22Rv1 (cell line): ENCODE data around the gene FAM20A.

Experiments used
- H3K27ac ChIP-seq: fragments of 450-650 bp; 2 replicates; pipeline ENCODE4 v1.5.1; 2017
- ZFX ChIP-seq: fragments of 450-650 bp; IDR thresholded peaks from 2 replicates; pipeline ENCODE4 v1.6.1; 2017; ENCODE audit warnings: antibody characterized with exemption, borderline replicate concordance
- TF ChIP-seq, protein P1 (sequence below): fragments of 450-650 bp; IDR thresholded peaks from 2 replicates; pipeline ENCODE4 v1.5.1; 2017; ENCODE audit warnings: mild to moderate bottlenecking

FAM20A gene

DNA sequence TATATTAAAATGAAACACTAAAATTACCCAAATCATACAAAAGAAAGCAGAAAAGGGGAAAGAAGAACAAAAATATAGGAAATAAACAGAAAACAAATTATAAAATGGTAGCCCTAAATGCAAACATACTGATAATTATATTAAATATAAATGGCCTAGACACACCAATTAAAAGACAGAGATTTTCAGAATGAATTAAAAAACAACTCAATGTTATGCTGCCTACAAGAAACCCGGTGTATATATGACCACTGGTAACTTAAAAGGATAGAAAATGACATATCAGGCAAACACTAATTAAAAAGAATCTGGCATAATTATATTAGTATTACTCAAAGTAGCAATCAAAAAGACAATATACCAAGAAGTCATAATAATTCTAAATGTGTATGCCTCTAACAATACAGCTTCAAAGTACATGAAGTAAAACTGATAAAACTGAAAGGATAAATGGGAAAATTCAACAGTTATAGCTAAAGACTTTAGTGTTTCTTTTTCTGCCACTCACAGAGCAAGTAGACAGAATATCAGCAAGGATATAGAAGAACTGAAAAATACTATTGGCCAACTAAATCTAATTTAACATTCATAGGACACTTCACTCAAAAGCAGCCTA, 7.5 kb upstream of the FAM20A start:
- TF ChIP-seq, protein P1, sequence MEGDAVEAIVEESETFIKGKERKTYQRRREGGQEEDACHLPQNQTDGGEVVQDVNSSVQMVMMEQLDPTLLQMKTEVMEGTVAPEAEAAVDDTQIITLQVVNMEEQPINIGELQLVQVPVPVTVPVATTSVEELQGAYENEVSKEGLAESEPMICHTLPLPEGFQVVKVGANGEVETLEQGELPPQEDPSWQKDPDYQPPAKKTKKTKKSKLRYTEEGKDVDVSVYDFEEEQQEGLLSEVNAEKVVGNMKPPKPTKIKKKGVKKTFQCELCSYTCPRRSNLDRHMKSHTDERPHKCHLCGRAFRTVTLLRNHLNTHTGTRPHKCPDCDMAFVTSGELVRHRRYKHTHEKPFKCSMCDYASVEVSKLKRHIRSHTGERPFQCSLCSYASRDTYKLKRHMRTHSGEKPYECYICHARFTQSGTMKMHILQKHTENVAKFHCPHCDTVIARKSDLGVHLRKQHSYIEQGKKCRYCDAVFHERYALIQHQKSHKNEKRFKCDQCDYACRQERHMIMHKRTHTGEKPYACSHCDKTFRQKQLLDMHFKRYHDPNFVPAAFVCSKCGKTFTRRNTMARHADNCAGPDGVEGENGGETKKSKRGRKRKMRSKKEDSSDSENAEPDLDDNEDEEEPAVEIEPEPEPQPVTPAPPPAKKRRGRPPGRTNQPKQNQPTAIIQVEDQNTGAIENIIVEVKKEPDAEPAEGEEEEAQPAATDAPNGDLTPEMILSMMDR: no peak
- no peak for TF ChIP-seq ZFX
- no peak overlapping the region for H3K27ac ChIP-seq

DNA sequence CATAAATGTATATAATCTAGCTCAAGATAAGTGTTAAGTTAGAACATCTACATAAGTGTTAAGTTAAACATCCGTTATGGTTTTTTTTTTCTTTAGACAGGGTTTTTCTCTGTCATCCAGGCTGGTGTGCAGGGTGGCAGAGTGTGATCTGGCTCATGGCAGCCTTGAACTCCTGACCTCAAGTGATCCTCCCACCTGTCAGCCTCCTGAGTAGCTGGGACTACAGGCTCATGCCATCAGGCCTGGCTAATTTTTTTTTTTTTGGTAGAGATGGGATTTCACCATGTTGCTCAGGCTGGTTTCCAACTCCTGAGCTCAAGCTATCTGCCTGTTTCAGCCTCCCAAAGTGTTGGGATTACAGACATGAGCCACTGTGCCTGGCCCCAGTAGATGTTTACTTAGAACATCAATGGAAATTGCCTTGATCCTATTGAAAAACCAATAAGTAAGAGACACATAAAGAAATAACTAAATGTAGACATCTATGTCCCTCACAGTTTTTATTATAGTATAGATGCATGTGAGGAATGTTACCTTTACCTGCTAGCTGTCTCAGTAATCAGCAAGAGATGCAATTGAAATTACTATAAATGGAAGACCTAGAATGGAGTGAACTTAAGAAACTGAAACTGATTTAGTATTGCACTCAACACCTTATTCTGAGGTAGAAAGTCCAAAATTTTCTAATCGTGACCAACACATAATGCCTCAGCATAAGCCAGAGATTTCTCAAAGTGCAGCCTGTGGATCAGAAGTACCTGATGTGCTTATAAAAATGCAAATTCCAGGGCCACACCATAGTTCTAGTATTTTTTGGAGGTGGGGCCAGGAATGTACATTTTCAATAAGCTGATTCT, 5.5 kb upstream of the FAM20A start:
- no peak for TF ChIP-seq ZFX
- TF ChIP-seq, protein P1: no peak
- no peak overlapping the region for H3K27ac ChIP-seq

DNA sequence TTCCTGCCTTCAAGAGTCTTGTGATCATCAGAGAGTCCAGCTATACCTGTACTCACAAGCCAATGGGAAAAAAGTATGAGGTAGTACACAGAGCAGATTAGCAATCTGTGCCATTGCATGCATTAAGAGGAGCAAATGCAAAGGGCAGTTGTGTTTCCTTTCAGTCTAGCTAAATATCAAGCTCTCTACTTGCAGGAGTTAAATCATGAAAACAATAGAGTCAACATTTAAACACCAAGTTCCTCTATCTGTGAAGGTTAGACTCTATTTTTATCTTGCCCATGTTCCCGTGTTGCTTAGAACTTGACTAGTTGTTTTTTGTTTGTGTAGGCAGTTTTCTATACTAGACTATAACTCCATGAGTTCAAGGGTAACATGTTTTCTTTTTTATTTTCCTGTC, 4.7 kb upstream of the FAM20A start:
- TF ChIP-seq, protein P1: no peak
- TF ChIP-seq ZFX: no peak
- no peak overlapping the region for H3K27ac ChIP-seq

DNA sequence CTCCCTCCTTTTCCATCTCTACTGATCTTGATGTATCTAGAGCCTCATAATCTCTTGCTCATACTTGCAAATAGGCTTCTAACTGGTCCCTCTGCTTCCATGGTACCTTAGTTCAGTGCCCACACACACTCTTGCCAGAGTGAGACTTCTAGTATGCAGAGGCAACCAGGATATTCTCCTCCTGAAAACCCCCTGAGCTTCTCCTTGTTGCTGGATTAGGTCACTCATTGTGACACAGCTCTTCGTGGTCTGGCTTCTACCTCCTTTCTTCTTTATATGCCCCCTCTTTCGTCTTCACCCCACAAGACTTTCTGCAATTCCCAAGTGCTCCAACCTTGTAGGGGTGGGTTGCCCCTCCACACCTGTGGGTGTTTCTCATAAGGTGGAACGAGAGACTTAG, 2.5 kb upstream of the FAM20A start:
- H3K27ac ChIP-seq: no peak overlapping the region
- no peak for TF ChIP-seq ZFX
- TF ChIP-seq, protein P1: no peak

DNA sequence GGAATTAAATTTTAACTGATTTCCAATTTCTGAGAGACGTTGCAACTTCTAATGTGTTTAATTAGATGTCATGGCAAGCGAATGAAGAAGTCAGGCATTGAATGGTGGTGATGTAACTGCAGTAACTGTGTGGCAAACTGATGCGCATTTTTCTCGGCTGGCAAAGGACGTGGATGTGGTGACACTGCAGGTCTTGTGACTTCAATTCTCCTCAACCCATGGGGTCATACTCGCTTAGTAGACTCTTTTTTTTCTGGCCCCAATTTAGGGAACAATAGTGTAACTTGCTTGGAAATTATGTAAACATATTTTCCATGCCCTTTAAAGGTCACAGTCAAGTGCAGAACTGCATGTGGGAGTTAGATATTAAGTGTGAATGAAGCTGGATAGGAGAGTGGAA, 1.9 kb upstream of the FAM20A start:
- no peak overlapping the region for H3K27ac ChIP-seq

DNA sequence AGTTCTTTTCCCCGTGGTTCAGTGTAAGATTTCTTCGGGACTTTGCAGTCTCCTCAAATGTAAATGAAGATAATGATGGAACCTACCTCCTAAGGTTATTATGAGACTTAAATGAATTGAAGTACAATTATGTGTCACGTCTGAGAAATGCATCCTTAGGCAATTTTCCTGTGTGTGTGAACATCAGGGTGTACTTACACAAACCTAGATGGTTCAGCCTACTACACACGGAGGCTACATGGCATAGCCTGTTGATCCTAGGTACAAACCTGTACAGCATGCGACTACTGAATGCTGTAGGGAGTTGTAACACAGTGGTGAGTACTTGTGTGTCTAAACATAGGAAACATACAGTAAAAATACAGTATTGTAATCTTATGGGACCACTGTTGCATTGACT, 1.1 kb upstream of the FAM20A start:
- TF ChIP-seq, protein P1: no peak
- no peak for TF ChIP-seq ZFX
- no peak overlapping the region for H3K27ac ChIP-seq

More for the DNA sequence above, 1.9 kb upstream of the FAM20A start:
- TF ChIP-seq, protein P1: no peak
- no peak for TF ChIP-seq ZFX

DNA sequence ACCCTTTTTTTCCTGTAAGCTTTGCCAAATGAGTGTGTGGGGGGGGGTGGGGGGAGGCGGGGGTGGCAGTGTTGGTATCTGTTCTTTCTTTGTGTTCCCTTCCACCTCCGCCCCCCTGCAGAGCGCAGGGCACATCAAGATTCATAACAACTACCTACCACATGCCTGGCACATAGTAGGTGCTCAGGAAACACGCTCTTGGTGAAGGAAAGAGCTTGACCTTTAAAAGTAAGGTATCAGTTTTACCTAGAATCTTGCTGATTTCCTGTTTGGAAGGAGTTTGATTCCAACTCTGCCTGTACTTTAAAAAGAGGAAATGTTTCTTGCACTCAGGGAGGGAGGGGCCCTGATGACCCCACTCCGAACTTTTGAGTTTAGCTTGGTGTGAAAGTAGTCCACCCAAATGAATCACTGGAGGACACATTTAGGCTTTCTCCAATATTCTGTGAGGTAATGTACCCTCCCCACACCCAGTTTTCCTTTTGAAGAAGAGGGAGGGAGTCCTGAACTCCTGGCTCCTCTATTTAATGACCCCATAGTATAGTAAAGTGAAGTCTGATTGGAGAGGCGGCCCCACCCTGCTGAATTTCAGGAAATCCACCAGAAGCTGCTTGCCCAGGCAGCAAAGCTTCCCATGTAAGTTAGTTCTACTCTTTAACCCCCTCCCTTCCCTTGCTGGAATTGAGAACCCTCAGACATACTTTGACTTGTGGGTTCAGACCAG, 560 bp upstream of the FAM20A start:
- TF ChIP-seq, protein P1: no peak
- no peak for TF ChIP-seq ZFX
- H3K27ac ChIP-seq: no peak overlapping the region
